HG02798 (cell line): ENCODE data around the gene ANKRD35.
A peak's percentile ranks its signal among the peaks of the same experiment; 100 is the strongest.
"Not testable (repeated sequence)": the region's sequence is repeated elsewhere in the genome, so short reads cannot be mapped to it uniquely, and the experiment has no call there.

ENCODE experiments used
- ATAC-seq: cut with Tn5 transposase; IDR thresholded peaks from one replicate; pipeline ENCODE4 v1.9.1; 2021; ENCODE audit warnings: mild to moderate bottlenecking; ENCODE audit not compliant: unreplicated experiment, poor library complexity

ANKRD35 gene

GRCh38 chr1:145885738-145886287 is at the start of gene ANKRD35:
Gene ANKRD35, minus strand, starts transcription at chr1:145885866. Its CDS starts 108 bp downstream, at chr1:145885758.
- peak; percentile 99 for ATAC-seq

DNA sequence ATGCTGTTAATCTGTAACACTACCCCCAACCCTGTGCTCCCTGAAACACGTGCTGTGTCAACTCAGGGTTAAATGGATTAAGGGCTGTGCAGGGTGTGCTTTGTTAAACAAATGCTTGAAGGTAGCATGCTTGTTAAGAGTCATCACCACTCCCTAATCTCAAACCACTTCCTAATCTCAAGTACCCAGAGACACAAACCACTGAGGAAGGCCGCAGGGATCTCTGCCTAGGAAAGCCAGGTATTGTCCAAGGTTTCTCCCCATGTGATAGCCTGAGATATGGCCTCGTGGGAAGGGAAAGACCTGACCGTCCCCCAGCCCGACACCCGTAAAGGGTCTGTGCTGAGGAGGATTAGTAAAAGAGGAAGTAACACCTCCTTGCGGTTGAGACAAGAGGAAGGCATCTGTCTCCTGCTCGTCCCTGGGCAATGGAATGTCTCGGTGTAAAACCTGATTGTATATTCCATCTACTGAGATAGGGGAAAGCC is 46.9 kb upstream of the ANKRD35 start:
- ATAC-seq: not testable (repeated sequence)

DNA sequence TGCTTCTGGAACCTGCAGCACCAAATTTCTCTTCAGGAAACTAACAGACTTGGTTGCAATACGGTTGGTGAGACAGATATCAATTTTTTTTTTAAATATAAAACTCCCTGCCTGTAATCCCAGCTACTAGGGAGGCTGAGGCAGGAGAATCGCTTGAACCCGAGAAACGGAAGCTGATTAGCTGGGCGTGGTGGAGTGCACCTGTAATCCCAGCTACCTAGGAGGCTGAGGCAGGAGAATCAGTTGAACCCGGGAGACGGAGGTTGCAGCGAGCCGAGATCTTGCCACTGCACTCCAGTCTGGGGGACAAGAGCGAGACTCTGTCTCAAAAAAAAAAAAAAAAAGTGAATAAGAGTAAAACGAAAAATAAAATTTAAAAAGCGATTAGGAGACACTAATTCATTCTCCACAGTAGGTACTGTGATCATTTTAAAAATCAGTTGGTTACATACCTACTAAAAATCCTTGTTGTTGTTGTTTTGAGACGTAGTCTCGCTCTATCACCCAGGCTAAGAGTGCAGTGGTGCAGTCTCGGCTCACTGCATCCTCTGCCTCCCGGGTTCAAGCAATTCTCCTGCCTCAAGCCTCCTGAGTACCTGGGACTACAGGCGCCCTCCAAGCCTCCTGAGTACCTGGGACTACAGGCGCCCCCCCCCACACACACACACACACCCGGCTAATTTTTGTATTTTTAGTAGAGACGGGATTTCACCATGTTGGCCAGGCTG is 42.4 kb upstream of the ANKRD35 start:
- ATAC-seq: no peak

DNA sequence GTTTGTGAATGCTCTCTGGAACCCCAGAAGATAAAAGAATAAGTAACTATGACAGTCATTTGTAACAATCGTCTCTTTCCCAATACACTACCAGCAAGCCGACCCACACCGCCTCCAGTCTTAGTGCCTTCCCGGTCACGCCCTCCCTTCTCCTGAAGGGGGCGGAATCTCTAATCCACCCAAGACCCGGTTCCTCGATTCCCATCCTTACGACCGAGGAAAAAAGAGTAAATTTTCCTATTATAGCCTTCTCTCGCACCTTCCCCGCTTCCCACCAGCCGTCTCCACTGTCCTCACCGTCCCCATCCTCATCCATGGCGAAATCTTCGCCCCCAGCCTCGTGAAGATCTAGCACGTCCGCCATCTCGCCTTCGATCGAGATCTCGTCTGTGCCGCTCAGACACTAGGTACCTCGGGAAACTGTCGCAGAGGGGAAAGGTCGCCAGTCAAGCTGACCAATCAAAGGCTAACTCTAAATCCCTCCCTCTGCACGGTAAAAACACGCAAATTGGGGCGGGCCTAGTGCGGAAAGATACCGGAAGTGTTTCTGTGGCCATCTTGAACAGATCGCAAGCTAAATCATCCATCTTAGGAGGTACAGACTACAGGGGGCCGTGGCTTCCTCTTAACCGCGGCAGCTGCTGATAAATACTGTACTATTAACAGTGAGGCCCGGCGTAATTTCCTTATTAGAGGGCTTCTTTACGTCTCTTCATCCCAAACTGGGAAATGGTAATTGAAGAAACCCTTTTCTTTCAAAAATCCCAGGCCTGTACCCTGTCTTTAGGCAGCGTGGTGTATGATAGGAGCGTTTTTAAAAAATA is 41.6 kb upstream of the ANKRD35 start, which contains the start of gene RBM8A:
Gene RBM8A (minus strand): TSS at position 422 of the 824 bp plus-strand sequence. CDS start 58 bp downstream, at position 364.
- ATAC-seq: peak; percentile 98

- no peak for ATAC-seq
These were observed 41.0 kb upstream of the ANKRD35 start for GRCh38 chr1:145926686-145927062.

GRCh38 chr1:145922266-145922665 is 36.6 kb upstream of the ANKRD35 start:
- no peak for ATAC-seq

- not testable (repeated sequence) for ATAC-seq
These were observed 34.6 kb upstream of the ANKRD35 start for GRCh38 chr1:145920297-145920696.

GRCh38 chr1:145918992-145919939 is 33.6 kb upstream of the ANKRD35 start:
- no peak for ATAC-seq

- peak; percentile 89 for ATAC-seq
These were observed 32.7 kb upstream of the ANKRD35 start, which contains the start of gene PEX11B for GRCh38 chr1:145918144-145918991. Gene PEX11B, minus strand, starts transcription at chr1:145918717. Its CDS starts 29 bp downstream, at chr1:145918688.

- no peak for ATAC-seq
These were observed 31.9 kb upstream of the ANKRD35 start for GRCh38 chr1:145917595-145917994.

DNA sequence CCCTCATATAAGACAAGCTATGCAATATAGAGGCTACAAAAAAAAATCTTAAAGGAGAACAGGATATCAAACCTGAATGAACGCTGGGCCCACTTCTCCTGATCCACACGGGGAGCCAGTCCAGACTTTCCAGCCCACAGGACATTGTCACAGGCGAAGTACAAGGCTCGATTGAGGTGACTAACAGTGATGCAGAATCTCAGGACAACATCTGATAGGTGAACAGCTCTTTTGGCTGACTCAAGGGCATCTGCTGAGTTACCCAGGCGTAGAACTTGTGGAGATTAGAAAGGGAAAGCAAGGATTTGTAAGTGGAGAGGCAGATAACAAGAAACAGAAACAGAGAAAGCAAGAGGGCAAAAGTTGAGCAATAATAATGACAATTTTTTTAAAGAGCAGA is 31.1 kb upstream of the ANKRD35 start:
- no peak for ATAC-seq

DNA sequence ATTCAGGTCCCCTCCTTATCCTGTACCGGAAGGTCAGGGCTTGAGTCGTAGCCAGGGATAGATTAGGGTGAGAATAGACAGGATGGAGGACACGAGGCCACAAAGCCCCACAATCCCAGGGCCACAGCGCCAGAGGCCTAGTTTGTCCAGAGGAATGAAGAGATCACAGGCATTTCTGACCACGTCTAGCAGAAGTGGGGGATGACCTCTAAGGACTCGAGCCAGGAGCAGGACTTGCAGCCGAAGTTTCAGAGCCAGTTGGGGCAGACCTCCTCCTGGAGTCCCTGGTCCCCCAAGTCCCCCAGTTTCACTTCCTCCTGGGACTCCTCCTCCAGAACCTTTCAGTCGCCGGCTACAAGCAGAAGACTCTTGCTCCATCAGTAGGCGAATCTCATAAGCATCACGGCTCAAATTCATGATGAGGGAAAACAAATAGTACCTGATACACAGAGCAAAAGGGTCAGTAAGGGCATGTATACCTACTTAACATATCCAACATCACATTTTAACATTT is 26.5 kb upstream of the ANKRD35 start:
- ATAC-seq: no peak

- no peak for ATAC-seq
These were observed 23.0 kb upstream of the ANKRD35 start for GRCh38 chr1:145908653-145909052.

DNA sequence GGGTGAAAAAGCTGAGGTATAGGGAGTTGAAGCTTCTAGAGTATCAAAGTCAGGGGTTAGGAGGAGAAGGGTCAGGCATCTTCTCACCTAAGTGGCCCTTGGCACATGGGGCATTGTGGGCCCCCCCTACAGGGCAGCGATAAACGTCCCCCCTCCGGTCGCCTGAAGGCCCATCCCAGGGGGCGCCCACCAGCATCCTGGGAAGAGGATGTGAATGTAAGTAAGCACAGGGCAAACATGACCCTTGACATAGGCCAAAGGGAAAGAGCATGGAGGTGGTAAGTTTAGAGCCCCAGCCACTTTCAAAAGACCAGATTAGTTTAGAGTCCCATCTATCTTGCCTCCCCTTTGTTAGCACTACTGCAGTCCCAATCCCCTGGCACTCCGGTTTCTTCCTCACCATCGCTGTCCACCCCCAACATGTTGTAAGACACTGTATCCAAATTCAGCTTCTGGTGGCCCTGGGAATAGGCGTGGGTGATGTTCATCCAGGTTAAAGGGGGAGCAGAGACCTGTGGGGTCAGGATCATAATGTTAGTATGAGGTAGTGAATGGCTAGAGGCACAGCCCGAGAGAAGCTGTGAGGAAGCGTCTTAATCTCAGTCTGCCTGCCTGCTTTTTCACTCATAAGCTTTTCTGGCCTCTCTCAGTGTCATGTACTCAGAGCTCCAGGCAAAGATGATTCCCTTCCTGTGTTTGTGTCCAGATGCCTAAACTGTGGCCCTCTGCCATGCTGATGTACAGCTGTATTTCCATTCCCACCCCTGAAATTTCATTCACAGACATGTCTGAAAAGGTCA is 21.5 kb upstream of the ANKRD35 start:
- no peak for ATAC-seq

DNA sequence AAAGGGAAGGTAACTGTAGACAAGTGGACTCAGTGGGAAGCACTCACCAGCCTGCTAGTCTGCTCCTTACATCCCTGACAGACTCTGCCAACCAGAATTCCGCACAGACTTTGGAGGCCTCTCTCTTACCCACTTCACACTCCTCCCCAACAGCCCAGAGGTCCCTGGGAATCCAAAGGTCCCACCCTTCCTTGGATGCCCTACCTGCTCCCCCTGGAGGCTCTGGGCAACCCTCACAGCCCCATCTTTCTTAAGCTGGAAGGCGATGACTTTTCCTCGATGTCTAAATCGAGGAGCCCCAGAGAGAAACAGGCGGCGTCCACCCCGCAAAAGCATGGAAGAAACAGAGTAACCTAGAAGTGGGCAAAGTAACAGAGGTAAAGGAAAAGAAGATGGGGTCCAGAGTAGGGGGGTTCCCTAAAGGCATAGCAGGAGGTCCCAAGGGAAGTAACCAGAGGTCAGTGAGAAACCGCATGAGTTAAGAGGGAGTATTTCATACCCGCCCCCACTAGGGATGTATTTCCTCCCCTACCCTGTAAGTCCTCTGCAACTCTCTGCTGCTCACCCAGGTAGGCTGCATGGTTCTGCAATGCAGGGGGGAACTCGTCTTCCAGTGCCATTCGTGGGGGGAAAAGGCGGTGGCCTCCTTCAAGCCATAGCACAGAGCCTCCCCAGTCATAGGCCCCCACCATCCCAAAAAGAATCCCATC is 15.8 kb upstream of the ANKRD35 start:
- ATAC-seq: no peak

- ATAC-seq: no peak
These were observed 13.1 kb upstream of the ANKRD35 start for GRCh38 chr1:145898756-145899155.

DNA sequence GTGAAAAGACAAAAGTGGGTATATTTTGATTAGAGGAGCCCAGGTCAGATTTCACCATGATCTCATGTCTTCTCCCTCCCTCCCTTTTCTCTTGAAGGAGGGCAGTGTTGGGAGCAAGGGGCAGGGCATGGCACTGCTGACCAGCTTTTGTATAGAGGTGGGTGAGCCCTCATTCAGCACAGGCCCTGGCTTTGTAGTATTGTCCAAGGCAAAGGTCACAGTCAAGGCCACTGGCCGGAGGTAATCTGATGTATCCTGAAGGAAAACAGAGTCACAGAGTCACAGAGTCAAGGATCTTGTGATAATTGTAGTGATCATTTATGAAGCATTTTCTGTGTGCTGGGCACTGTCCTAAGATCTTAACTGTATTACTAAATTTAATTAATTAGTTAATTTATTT is 12.3 kb upstream of the ANKRD35 start:
- no peak for ATAC-seq
